Hair follicle dermal papilla cell (primary cell): Measurements from ENCODE around the gene ZNF44. TPM values are rescaled to one million over a fixed set of nuclear protein-coding genes. Genes with fewer than 3 reads are reported as not detected.

Experiments
- total RNA-seq: library from RNA; depleted of rRNA; stranded (reverse); fragments of >200 nt; gene quantifications from 2 replicates; pipeline ENCODE4 v1.2.3, GENCODE V29; 2012

ZNF44 gene
- 6.6 and 7.0 TPM in 2 replicates for total RNA-seq

DNA sequence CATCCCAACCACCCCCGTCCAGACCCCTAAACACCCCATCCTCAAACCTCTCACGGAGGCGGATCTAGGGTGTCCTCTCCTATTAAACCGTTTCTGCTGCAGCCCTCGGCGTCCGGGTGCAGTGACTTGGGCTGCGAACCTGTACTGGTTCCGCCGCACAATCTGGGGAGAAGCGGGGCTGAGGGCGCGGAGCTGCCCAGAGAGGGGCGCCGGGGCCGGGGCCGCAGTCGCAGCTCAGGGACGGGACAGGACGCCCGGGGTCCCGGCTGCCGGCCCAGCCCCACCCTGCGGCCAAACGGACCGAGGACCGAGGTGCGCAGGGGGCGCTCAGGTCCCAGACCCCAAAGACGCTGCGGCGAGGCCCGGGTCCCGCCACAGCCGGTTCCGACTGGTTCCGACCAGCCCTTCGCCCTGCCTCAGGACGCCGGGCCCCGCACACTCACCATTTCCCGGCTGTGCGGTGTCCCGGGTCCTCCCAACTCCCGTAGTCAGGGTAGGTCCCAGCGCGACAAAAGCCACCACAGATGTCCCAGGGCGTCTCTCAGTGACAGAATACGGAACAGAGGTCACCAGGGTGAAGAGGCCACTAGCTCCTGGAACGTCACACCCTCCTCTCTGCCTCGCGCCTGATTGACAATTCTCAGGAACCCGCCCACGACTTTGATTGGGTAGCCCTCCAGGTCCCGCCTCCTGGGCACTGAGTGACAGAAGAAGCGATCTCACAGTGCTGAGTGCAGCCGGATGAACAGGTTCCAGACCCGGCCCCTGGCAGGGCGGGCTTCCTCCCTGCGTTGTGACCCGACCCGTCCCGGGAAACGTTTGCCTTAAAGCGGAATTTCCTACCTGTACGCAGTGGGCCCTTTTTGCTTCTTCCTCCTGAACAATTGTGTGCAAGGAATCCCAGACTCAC lies at the start of gene ZNF44:
ZNF44 (minus strand) TSS at position 635 of the 910 bp plus-strand sequence; CDS start at position 446, 189 bp downstream.

DNA sequence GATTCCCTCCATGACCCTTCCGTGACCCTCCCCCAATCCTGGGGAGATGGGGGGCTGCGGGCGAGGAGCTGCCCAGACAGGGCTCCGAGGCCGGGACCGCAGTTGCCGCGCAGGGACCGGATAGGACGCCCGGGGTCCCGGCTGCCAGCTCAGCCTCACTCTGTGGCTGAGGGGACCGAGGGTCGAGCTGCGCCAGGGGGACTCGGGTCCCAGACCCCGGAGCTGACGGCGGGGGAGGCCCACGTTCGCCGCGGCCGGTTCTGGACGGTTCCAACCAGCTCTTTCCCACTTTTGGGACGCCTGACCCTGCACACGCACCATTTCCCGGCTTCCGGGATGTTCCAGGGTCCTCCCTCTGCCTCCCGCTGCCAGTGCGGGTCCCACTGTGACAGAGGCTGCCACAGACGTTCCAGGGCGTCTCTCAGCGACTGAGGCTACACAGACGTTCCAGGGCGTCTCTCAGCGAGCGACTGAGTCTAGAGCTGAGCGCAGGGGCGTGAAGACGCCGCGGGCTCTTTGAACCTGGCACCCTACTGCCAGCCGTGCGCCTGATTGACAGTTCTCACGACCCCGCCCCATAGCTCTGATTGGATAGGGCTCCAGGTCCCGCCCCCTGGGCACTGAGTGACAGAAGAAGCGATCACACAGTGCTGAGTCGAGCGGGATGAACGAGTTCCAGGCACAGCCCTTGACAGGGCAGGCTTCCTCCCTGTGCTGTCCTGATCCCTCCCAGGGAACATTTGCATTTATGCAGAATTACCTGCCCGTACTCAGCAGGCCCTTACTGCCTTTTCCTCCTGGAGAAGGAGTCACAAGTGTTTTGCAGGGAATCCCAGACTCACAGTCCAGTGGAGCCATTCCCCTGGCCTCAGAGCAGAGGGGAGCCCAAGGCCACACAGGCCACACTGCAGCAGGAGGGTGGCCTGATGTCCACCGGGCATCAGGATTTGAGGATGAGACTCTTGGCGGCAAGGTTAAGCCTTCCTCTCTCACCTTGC lies 38.8 kb upstream of the ZNF44 start, which contains the start of gene ZNF563:
ZNF563 (minus strand) TSS at position 472 of the 998 bp plus-strand sequence; CDS start at position 321, 151 bp downstream.

Other genes with a start within 250 kb of the ZNF44 start
- gene ZNF878, start 241.9 kb downstream of the ZNF44 start, total RNA-seq: 0.32 TPM in 1 of 2 replicates, not detected in the other
- 7.3 and 7.4 TPM in 2 replicates for gene ZNF844, start 230.2 kb downstream of the ZNF44 start, total RNA-seq
- 4.5 and 6.7 TPM in 2 replicates for gene ZNF20, start 154.5 kb downstream of the ZNF44 start, total RNA-seq
- gene ZNF625, start 138.1 kb downstream of the ZNF44 start, total RNA-seq: 9.2 and 9.4 TPM in 2 replicates
- 11.3 and 12.2 TPM in 2 replicates for gene ZNF136, start 131.8 kb downstream of the ZNF44 start, total RNA-seq
- 1.9 and 2.1 TPM in 2 replicates for gene ZNF563, start 38.8 kb upstream of the ZNF44 start, total RNA-seq
- 1.5 and 2.4 TPM in 2 replicates for gene ZNF442, start 70.8 kb upstream of the ZNF44 start, total RNA-seq
- 3.4 and 3.6 TPM in 2 replicates for gene ZNF799, start 106.4 kb upstream of the ZNF44 start, total RNA-seq
- gene ZNF443, start 146.1 kb upstream of the ZNF44 start, total RNA-seq: 1.8 TPM in 2 replicates
- 2.6 and 3.7 TPM in 2 replicates for gene ZNF709, start 189.9 kb upstream of the ZNF44 start, total RNA-seq